Left cardiac atrium (tissue), 4 donors: ENCODE data around the gene F10. TPM values are rescaled to one million over a fixed set of nuclear protein-coding genes. Genes with fewer than 3 reads are reported as not detected.
"Not testable (repeated sequence)": the region's sequence is repeated elsewhere in the genome, so short reads cannot be mapped to it uniquely, and the experiment has no call there.

Source experiments
- ATAC-seq, 2 donors: fragments of 200-7000 bp; cut with Tn5 transposase; one replicate each; pipeline ENCODE4 v1.9.1; 2020; ENCODE audit warnings: mild to moderate bottlenecking in 2 of 2, moderate library complexity in 2 of 2
- DNase-seq: peaks from one replicate; pipeline ENCODE4 v3.0.0-alpha.2; 2020
- intact Hi-C, 2 donors: fragments of 100-400 bp; cut with DNase I; formaldehyde crosslinking; loops; one replicate each; pipeline versions ENCODE4 v1.14.1 to v1.15.1; 2022 to 2023
- long read RNA-seq: library from polyadenylated mRNA; unstranded; transcript quantifications from one replicate; pipeline ENCODE4 v2.0.0, GENCODE V29; 2021
- total RNA-seq, 2 donors: library from RNA; stranded (reverse); fragmentation: NEBNext Ultra II Directional; extraction: Animal tissue kit (Norgen Biotek cat#: 25700); gene quantifications; one replicate each; pipeline ENCODE4 v1.2.1, GENCODE V29; 2021
- donor health status: DM: no; HTN: yes; CAD: no.
- donor health status: DM: no; HTN: yes; CAD: no; lungs with severe emphysema.
- donor health status: DM: yes; HTN: yes; CAD: no.
- donor health status: Dilated cardiomyopathy.

Gene F10
- total RNA-seq = 10 to 100 TPM; 17.5 to 19.6 TPM
- long read RNA-seq, transcript F10-202 (8 exons, 1,517 nt) = major isoform, 28 of 31 reads
- long read RNA-seq, partial matches to known transcripts = 0 of 31 reads
- long read RNA-seq, other reads (novel, unspliced or antisense) = 0 of 31 reads

GRCh38 chr13:113122550-113123225 is at the start of gene F10:
F10 (plus strand) TSS chr13:113122799; CDS start chr13:113122856, 57 bp downstream.
- DNase-seq = peak; percentile 76
- intact Hi-C loops = no loop called here
- peak; percentile 94 to 95 for ATAC-seq

DNA sequence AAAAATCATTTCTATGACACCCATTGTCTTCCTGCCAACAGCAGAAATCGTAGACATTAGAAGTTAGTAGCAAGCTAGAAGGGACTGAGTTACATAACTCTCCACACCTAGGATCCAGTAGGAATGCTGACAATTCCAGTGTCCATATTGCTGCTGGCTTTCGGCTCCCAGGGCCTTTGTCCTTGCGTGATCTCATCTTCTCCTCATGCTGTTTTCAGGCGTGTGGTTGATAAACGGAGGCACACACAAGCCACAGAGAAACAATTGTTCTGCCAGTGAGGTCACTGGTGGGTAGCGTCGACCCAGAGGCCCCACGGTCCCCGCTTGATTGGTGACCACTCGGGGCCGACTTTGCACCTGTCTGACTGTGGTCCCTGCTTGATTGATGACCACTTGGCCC is 48.7 kb upstream of the F10 start:
- intact Hi-C loops = no loop called here
- DNase-seq = no peak
- no peak for ATAC-seq

DNA sequence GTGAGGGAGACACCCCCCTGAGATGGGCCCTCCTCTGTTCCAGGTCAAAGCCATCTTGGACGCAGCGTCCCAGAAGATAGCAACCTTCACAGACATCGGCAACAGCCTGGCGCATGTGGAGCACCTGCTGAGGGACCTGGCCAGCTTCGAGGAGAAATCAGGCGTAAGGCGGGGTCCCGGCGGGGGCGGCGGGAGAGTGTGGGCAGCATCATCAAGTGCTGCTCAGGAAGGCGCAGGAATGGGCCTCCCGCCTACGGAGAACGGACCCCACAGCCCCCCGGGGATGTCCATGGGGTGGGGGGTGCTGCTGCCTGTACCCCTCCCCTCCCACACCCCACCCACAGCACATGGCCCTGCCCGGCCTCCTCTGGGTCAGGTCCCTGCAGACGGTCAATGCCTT is 48.2 kb upstream of the F10 start:
- DNase-seq = no peak
- intact Hi-C loops = no loop called here

GRCh38 chr13:113074876-113075275 is 47.7 kb upstream of the F10 start:
- no peak for DNase-seq
- intact Hi-C loops = no loop called here
- ATAC-seq = no peak

More for the DNA sequence above, 48.2 kb upstream of the F10 start:
- no peak for ATAC-seq

GRCh38 chr13:113075711-113076110 is 46.9 kb upstream of the F10 start:
- intact Hi-C loops = no loop called here
- DNase-seq (no peak), ATAC-seq (no peak)

- peak; percentile 16 for DNase-seq
- no peak for ATAC-seq
- intact Hi-C loops = no loop called here
Observed at GRCh38 chr13:113076681-113077401, 45.8 kb upstream of the F10 start.

DNA sequence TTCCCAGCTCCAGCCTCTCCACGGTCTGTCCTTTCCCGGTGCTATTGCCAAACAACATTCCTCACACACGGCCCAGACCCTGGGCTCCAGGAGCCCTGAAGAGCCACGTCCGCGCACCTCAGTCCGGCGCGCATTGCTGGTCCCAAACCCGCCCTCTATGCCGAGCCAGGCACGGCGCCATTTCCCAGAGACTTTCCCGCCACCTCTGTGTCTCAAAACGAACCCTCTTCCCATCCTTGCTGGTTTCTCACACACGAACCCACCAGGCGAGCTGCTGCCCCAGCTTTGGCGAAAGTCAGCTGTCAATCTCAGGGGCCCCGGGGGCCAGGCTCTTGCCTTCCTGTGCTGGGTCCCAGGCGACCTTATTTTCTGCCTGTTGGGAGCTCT is 45.0 kb upstream of the F10 start:
- DNase-seq (peak; percentile 13), ATAC-seq (no peak)
- intact Hi-C loops = no loop called here

DNA sequence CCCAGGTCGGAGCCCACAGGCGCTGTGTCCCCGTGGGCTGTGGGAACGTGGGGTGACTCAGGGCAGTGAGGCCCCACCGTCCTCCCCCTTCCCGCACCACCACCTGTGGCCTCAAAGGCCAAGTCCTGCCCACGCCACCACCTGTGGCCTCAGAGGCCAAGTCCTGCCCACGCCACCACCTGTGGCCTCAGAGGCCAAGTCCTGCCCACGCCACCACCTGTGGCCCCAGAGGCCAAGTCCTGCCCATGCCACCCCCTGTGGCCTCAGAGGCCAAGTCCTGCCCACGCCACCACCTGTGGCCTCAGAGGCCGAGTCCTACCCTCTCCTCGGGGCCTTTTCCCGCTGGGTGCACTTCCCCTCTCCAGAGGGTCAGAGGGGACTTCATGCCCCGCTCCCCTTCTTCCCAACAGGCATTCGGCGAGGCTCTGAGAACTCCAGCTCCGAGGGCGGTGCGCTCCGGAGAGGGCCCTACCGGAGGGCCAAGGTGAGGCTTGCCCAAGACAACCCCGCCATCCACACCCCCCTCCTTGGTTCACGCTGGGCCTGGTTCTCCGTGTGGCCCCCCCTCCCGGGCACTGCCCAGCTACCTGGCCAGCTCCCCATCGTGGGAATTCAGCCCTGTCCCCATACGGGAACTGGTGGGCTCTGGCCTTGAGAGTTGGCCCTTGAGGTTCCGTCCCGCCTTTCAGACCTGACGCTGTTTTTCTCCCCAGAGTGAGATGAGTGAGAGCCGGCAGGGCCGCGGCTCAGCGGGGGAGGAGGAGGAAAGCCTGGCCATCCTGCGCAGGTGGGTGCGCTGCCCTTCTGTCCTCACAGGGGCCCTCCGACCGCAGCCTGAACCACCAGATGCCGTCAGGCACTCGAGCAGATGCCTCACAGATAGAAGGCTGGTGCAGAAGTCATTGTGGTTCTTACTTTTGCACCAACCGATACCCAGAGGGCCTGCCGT is 44.4 kb upstream of the F10 start:
- intact Hi-C loops = no loop called here
- DNase-seq = no peak
- ATAC-seq = no peak

DNA sequence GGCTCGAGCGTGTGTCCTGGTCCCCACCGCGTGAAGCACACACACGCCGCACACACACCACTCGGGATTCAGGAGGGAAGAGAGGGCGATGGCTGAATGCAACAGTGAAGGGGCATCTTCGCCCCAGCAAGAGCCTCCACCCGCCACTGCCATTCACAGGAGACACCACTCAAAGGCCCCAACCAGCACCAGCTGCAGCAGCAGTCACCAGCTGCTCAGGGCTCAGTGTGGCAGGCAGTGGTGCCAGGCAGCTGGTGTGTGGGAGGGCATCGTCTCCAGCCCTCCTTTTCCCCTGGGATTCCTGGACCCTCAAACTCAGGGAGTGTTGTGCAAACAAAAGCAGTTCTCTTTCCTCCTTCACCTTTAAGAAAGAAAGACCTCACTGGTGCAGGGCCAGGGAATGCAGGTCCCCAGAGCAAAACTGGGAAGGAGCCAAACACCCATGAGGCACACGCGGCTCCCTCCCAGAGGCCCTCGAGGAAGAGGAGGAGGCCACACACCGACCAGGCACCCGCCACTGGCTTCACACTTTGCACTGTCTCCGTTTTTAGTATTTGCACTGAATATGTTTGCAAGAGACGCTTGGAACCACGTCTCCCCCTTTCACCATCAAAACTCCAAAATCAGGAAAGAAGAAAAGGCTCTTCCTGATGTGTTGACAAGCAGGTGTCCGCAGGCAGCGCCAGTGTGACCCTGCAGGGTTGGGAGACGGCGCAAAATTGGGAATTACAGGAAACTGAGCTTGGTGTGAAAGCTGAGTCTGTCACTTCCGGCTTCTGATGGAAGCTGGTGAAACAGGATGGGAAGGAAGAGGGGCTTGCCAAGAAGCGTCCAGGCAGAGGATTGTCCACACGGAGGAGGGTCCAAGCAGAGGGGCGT is 43.5 kb upstream of the F10 start:
- intact Hi-C loops = no loop called here
- ATAC-seq (no peak), DNase-seq (no peak)

DNA sequence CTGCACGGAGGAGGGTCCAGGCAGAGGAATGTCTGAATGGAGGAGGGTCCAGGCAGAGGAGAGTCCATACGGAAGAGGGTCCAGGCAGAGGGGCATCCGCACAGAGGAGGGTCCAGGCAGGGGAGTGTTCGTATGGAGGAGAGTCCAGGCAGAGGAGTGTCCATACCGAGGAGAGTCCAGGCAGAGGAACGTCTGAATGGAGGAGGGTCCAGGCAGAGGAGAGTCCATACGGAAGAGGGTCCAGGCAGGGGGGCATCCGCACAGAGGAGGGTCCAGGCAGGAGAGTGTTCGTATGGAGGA is 42.9 kb upstream of the F10 start:
- DNase-seq, ATAC-seq, intact Hi-C loops: not testable (repeated sequence)

DNA sequence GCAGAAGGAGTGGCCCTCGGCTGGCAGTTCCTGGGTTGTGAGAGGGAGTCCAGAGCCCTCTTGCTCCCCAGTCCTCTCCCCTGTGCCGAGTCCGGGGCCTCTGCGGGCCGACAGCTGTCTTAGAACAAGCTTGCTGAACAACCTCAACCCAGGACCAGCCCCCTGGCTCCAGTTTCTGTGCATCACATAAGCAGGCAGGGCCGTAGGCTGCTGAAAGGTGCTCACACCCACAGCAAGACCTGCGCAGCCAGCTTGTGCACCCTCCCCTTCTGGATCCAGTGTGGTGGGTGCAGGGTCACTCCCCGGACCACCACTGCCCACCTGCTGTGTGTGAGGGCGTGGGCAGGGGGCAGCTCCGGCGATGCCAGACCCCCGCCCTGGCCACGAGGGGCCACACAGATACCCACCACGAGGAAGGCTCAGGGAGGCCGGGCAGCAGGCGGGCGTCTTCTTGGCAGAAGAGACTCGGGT is 42.2 kb upstream of the F10 start:
- intact Hi-C loops = no loop called here
- ATAC-seq (no peak), DNase-seq (no peak)

- ATAC-seq (no peak), DNase-seq (no peak)
- intact Hi-C loops = no loop called here
Observed at GRCh38 chr13:113080901-113081521, 41.6 kb upstream of the F10 start.

- intact Hi-C loops = no loop called here
- DNase-seq (no peak), ATAC-seq (no peak)
Observed at GRCh38 chr13:113082198-113083021, 40.2 kb upstream of the F10 start.

GRCh38 chr13:113083022-113083373 is 39.6 kb upstream of the F10 start:
- DNase-seq (no peak), ATAC-seq (no peak)
- intact Hi-C loops = no loop called here

DNA sequence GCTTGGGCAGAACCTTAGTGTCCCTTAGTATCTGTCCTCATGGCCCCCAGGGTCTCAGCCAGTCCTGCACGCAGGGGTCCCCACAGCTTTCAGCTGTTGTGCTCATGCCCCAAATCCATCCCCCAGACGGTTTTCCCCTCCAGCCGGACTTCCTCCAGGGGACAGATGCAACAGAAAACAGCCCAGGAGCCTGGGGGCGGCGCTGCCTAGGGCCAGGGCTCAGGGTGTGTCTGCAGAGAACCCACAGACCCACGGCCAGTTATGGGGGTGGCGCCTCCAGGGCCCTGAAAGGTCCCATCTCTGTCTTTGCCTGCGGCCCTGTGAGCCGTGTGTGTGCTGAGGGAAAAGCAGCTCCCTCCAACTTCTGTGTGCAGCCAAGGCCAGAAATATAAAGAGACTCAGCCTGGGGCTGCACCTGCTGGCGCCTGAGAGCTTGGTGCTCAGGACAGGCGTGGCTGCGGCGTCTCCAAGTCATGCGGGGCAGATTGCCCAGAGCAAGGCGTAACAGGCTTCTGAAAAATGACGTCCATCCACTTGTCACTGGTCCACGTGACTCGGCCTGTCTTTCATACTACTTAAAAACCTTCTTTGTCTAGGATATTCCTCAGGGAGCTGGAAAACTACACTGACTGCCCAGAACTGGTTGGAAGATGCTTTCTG is 39.1 kb upstream of the F10 start:
- intact Hi-C loops = no loop called here
- peak; percentile 85 for DNase-seq
- peak; percentile 70 to 80 for ATAC-seq

GRCh38 chr13:113084094-113084942 is 38.3 kb upstream of the F10 start:
- intact Hi-C loops = no loop called here
- DNase-seq = no peak
- ATAC-seq = no peak
